ENCODE measurements around the gene SPSB1.

The SPSB1 gene

GRCh38 chr1:9346566-9346965 lies 53.9 kb downstream of the SPSB1 start:
- no peak for DNase-seq

- DNase-seq, result no peak
These were observed 54.6 kb downstream of the SPSB1 start for GRCh38 chr1:9347095-9347850.

GRCh38 chr1:9349331-9349851 lies 56.7 kb downstream of the SPSB1 start:
- DNase-seq, result no peak

GRCh38 chr1:9350013-9350908 lies 57.6 kb downstream of the SPSB1 start:
- no peak for DNase-seq

- DNase-seq, result no peak
These were observed 58.3 kb downstream of the SPSB1 start for GRCh38 chr1:9350960-9351359.

- no peak for DNase-seq
These were observed 59.1 kb downstream of the SPSB1 start for GRCh38 chr1:9351654-9352271.

- DNase-seq, result no peak
These were observed 59.9 kb downstream of the SPSB1 start for GRCh38 chr1:9352377-9353134.

GRCh38 chr1:9355503-9355902 lies 62.8 kb downstream of the SPSB1 start:
- no peak for DNase-seq

GRCh38 chr1:9356021-9356420 lies 63.3 kb downstream of the SPSB1 start:
- no peak for DNase-seq

- DNase-seq, result no peak
These were observed 64.3 kb downstream of the SPSB1 start for GRCh38 chr1:9356829-9357466.

- DNase-seq, result no peak
These were observed 65.3 kb downstream of the SPSB1 start for GRCh38 chr1:9357958-9358357.

GRCh38 chr1:9360371-9361064 lies 67.8 kb downstream of the SPSB1 start:
- no peak for DNase-seq

- no peak for DNase-seq
These were observed 69.1 kb downstream of the SPSB1 start for GRCh38 chr1:9361630-9362260.

- no peak for DNase-seq
These were observed 69.8 kb downstream of the SPSB1 start for GRCh38 chr1:9362488-9362887.

GRCh38 chr1:9363061-9363471 lies 70.4 kb downstream of the SPSB1 start:
- no peak for DNase-seq

- DNase-seq, result no peak
These were observed 73.6 kb downstream of the SPSB1 start for GRCh38 chr1:9366298-9366697.

- no peak for DNase-seq
These were observed 74.5 kb downstream of the SPSB1 start for GRCh38 chr1:9366943-9367780.

- DNase-seq, result no peak
These were observed 75.1 kb downstream of the SPSB1 start for GRCh38 chr1:9367806-9368205.

- DNase-seq, result no peak
These were observed 75.7 kb downstream of the SPSB1 start for GRCh38 chr1:9368356-9368755.

Data from NCI-H2081 treated with DMSO at 0.1 percent for 48 hours (cell line).